Activated CD4-positive, alpha-beta T cell treated with anti-CD3 and anti-CD28 coated beads for 4 hours (primary cell): ENCODE measurements around the gene TBC1D2.

Experiments used
- DNase-seq, 2 donors: peaks; one replicate each; pipeline ENCODE4 v3.0.0-alpha.2; 2020

TBC1D2 gene

DNA sequence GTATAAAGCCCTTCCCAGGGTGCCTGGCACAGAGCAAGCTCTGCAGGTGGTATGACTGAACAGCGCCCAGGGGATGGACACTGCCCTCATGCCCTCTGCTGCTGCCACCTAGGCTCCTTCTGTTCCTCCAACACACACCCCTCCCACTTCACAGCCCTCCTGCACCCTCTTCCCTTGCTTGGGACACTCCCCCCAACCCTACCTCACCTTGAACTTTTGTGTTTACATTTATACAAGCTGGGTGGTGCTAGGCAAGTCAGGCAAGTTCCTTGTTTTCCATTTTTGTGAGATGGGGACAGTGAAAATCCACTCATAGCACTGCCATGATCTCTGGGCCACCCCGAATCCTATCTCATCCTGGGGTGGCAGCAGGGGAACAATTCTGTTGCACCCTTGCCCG lies 44.2 kb downstream of the TBC1D2 start:
- no peak for DNase-seq

DNA sequence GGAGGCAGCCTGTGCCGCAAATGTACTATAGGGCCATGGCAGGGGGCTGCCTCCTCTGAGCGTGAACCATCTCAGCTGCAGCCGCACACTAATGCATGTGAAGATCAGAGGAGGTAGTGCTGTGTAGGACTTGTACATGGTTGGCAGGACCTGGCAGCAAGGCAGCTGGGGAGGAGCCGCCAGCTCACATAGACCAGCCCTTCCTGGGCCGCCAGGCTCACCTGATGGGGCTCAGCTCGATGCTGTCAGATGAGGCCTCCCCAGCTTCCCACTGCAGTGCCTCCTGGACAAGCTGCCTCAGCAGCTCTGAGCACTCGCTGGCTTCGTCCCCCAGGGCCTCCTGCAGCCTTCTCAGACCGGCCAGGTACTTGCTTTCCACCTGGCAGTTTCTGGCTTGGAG lies 45.0 kb downstream of the TBC1D2 start:
- DNase-seq = no peak

DNA sequence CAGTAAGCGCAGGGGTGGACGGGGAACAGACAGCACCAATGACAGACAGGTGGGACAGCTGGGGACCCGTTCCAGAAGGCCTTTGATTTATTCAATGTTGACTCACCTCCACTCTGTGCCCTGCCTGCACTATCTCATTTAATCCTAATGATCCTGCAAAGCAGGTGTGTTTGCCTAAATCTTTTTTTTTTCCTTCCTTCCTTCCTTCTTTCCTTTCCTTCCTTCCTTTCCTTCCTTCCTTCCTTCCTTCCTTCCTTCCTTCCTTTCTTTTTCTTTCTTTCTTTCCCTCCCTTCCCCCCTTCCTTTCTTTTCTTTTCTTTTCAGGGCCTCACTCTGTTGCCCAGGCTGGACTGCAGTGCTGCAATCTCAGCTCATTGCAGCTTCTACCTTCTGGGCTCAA lies 45.9 kb downstream of the TBC1D2 start:
- DNase-seq = no peak

DNA sequence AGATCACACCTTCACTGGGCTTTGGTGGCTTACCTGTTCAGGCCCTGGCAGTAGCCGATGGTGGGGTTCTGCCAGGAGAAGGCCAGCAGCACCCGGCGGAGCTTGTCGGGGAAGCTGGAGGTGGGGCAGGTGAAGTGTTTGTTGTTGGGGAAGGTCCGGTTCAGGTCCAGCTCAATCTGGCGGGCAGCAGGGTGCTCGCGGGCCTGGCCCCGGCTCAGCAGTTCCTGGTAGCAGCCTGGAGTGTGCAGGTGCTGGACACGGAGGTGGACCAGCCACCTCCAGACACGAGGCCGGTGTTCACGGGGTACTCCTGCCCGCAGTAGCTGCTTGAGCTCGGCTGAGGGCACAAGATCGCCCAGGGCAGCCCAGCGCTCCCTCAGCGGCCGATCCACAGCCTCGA lies 46.8 kb downstream of the TBC1D2 start:
- DNase-seq = no peak

DNA sequence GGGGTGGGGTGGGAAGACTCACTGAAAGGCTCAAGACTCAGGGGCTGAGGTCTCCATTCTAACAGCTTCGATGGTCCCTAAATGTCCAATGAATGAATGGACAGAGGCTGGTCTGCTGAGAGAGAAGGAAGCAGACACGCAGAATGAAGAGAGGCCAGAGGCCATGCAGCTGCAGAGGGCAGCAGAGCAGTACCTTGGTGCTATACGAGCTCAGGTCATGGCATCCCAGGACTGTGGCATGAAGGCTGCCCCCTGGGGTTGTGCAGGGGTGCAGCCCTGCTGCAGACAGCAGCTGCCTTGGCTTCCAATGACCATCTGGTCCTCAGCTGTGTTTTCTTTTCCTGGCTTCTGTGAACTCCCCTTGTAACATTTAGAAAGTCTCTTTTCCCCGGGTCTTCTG lies 47.8 kb downstream of the TBC1D2 start:
- DNase-seq = no peak

DNA sequence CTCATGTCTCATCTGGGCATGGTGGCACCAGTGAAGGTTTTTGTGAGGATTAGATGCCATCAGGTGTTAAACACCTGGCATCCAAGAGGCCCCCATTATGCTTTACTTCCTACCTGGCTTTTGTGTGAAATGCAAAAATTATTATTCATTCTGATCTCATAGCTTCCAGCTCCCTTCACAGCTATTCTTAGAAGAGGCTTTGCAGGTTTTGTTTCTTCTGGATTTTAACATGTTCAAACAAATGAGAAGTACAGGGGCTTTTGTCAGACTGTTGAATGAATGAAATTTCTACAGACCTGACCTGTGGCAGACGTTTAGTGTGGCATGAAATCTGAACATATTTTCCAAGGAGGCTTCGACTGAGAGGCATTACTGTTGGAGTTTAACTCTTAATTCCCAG lies 48.7 kb downstream of the TBC1D2 start:
- DNase-seq = no peak

DNA sequence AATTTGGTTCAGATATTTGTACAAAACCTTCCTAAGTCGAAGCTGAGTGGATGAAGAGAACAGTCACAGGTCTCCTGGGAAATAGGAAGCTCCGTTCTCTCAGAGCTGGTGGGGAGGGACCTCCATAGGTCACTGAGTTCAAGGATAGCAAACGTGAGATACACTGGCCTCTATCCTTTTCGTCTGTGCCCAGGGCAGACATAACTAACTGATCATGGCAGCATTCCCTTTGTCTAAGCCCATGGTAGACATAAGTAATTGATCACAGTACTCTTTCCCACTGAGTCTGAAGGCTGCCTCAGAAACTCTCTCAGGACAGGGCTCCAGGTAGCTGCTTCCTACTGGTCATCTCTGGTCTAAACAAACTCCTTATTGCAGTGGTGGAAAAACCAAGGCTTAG lies 50.8 kb downstream of the TBC1D2 start:
- no peak for DNase-seq

DNA sequence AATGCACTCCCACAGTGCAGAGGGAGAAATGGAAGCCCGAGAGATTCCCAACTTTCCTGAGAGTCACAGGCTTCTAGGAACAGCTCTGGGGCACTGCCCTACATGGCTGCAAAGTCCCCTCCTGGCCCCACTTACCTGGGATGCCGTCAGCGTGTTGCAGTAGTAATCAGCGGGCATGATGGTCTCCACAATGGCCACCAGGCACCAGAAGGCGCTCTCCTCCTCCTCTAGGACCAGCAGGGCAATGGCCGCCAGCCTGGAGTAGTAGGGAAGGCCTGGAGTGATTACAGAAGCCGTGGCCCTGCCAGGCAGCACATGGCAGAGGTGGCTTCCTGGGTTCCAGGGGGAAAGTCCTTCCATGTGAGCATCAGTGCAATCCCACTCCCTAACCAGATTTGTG lies 52.3 kb downstream of the TBC1D2 start:
- DNase-seq = no peak

DNA sequence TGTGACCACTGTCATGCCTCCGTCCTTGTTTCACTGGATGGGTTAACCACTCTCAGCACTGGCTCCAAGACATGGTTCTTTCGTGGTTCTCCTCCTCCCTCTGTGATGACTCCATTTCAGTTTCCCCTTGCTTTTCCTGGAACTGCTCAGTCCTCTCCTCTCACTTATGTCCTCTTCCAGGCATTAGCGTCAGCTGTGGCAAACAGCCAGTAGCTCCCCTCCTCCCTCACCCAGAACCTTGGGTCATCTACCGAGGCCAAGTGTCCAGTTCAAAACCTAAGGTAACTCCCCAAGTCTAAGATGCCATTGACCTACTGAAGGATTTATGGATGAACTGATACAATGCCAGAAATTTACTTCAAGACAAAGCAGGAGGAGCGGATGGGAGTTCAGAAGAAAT lies 53.2 kb downstream of the TBC1D2 start:
- DNase-seq = no peak

DNA sequence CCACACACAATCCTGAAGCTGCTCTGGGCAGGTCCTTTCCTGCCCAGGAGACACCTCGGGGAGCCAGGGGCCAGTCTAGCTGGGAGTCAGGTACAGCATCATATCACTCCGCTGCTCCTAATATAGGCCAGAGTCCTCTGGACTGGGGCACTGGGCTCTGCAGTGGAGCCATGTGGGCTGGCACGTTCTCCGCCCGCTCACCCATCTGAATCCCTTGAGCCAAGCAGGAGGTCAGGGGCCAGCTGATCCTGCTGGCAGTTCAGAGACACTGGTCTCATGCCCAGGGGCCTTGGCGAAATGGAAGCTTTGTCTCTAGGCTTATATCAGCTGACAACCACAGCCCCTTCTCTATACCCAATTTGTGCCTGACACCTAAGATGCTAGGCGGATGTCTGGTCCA lies 53.7 kb downstream of the TBC1D2 start:
- no peak for DNase-seq

DNA sequence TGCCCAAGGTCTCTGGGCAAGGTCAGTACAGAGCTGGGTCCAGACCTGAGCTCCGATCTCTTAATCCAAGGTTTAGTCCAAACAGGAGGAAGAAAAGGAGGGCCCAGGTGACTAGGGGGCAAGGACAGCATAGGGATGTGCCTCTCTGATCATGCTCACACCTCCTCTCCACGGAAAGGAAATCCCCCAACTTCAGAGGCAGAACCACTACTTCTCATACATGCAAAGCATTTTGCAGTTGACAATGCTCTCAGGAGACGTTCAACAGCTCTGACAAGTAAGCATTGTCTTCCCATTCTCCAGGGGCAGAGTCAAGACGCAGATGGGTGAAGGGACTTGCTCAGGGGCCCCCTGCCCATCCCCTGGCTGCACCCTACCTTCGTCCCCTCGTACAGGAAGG lies 54.3 kb downstream of the TBC1D2 start:
- no peak for DNase-seq

DNA sequence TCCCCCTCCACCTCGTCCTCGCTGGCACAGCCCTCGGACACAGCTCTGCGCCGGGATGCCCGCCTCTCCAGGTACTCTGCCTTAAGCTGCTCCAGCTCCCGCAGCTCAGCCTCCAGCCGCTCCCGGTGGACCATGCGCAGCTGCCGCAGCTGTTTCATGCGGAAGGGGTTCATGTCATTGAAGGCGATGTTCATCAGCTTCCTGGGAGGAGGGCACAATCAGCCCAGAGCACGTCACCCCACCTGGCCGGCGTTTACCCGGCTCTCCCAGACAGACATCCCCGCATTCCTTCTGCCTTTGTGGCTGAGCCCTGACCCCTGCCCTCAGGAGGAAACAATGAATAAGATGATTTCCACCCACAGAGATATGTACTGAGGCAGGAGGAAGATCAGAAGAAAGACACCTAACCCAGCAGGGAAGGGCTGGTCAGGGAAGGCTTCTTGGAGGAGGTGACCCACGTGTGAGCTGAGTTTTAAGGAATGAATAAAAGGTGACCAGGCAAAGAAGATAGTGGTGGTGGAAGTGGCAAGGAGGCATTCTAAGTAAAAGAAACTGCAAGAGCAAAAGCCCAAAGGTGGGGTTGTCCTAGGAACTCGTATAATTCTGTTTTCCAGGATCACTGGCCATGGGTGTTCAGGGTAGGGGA lies 55.9 kb downstream of the TBC1D2 start:
- no peak for DNase-seq

DNA sequence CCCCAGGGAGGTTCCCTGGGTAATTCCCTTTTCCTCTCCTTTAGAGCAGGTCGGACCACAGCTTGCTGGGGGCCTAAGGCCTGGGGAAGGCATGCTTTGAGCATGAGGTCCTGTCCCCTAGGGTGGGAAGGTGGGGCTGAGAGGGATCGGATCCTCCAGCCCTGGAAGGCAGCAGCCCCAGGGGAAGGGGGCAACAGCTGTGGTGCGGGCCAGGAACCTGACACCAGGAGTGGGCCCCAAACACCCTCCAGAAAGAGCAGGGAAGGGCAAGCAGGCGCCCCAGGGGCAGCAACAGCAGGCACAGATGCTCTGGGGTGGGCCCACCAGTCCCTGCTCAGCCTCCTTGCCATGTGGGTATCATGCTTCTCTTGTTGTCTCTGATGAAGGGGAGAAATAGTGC lies 59.8 kb downstream of the TBC1D2 start:
- DNase-seq = no peak

DNA sequence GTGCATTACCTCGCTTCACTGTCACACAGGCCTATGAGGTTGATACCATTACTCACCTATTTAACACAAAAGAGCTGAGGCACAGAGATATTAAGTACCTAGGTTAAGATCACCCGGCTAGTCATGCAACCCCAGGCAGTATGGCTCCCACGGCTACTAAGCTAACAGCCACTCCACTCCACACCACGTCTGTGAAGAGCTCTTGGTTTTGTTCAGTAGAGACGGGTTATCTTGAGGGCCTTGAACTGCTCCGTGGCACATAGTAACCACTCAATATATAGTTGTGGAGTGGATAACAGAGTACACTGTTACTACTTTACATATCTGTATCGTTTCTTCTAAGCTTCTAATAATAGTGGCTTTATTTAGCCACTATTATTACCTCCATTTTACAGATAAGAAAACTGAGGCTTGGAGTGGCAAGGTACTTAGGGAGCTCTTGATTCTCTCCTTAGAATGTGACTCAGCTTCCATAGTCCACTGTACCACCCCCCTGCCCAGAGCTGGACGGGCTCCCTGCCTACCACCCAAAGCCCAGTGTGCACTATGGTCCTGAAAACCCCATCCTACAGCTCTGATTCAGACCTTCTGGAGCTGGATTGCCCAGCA lies 62.0 kb downstream of the TBC1D2 start:
- no peak for DNase-seq

DNA sequence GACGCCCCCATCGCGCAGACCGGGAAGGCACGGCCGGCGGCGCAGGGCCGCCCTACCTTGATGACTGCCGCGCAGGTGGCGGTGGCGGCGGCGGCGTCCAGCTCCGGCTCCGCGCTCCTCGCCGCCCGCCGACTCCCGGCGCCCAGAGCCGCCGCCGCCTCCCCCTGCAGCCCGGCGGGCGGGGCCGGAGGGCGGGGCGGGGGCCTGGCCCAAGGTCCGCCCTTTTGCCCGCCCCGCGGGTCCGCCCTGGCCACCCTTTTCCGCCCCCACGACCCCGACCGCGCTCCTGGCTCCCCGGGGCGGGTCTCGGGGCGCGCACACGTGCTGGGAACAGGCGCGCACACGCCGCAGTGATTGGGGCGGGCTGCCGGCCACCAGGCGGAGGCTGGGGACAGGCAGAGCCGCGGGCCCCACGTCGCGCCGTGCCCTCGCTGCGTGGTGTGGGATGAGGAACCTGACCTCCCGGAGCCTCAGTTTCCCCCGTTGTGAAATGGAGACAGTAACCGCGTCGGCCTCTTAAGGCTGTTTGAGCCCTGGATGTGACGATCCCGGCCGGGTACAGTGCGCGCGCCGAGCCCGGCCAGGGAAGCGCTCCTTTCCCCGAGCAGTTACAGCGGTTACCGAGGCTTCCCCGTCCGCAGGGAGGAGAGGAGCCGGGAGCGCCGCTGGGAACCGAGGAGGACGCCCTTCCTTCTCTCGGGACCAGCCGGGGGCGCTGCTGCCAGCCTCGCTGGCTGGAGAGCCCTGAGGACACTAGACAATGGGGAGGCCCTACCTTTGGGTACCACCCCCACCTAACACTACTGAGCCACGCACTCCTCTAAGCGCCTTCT lies 62.7 kb downstream of the TBC1D2 start, which contains the start of gene CORO2A:
Gene CORO2A (minus strand): TSS at position 135 of the 833 bp plus-strand sequence. CDS start 34,977 bp downstream, outside the sequence.
- DNase-seq = peak; percentile 60 to 72

DNA sequence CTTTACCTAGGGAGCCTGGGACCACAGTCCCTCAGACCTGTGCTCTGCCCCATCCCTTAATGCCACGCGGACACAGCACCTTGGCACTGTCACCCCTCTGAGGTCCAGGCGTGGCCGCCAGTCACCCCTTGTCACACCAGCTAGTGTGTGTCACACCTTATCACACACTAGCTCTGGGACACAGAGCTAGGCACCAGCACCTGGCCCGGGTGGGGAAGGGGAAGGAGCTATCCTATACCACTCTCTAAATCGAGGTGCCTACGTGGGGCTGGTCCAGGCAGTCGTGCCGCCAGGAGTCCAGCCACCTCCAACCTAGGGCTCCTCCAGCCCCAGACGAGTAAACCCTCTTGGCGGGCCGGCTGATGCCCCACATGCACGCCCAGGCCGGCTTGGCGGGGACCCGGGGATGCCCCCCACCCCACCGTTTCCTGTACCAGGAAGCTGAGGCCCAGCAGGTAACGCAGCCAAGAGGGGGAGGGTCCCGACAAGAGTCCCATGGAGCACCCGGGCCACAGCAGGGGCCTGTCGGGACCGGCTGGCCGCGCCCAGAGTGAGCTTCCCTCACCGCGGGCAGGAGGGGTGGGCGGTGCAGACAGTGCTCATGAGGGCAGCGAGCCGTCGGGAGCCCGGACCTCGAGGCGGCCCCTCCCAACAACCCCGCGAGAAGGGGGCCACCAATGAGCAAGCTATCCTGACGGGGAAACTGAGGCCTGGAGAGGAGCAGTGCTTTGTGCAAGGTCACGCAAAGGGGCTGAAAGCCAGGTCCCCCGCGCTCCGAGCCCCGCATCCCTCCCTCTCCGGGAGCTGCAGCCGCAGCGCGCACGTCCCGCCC lies 63.6 kb downstream of the TBC1D2 start:
- DNase-seq = peak; percentile 11 to 13

DNA sequence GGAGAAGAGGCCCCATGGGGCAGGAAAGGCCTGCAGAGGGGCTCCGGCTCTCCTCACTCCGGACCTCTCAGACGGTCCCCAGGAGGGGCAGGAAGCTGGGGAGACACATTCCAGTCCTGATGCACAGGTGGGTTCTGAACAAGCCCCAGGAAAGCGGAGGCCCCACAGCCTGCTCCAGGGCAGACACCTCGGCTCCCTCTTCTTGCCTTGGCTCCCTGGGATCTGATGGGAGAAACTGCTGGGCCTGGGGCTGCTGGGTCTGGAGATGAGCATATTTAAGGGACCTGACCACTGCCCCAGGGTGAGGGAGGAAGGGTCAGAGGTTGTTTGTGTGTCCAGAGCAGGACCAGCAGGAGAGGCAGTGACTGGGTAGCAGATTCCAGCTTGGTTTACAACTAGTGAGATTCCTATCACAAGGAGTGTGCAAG lies 64.3 kb downstream of the TBC1D2 start:
- no peak for DNase-seq

DNA sequence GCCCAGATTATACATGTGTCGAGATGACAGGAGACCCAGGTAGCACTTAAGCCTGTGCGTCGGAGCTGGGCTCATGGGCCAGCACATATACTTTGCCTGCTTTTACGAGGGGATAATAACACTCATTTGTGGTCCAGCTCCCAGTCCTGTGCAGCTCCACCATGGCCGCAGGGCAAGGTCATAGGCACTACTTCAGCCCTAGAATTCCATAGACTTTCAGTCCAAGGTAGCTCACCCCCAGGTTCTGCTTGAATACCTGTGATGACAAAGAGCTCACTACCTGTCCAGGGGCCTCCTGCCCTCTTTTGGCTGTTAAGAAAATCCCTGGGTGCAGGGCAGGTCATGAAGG lies 64.7 kb downstream of the TBC1D2 start:
- no peak for DNase-seq

DNA sequence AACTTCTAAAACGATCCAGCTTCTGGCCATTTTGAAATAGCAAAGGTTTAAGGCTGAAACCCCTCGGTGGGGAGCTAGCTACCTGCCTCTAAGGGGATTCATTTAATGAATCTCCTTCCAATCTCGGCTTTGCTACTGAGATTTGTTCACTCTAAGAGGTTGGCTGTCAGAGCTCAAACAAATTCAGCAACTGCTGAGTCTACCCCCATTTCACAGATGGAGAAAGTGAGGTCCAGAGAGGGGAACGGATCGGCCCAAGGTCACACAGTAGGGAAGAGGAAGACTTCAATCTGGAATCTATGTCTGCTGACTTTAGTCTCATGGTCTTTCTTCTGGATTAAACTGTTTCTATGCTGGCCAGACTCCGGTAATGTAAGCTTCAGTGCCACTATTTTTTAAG lies 66.0 kb downstream of the TBC1D2 start:
- DNase-seq = no peak

DNA sequence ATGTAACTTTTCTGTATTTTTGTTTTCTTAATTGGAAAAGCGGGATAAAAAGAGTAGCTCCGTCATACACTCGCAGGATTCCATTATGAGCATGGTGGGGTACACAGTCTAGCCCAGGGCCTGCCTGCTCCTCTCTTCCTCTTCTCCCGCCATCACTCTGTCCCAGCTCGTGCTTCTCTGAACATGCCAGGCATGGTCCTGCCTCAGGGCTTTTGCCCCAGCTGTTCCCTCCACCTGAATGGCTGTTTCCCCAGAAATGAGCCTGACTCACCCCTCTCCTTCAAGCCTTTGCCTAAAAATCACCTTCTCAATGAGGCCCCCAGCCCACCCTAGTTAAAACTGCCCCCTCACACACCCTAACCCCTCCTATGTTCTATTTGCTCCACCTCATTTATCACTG lies 67.5 kb downstream of the TBC1D2 start:
- DNase-seq = no peak

DNA sequence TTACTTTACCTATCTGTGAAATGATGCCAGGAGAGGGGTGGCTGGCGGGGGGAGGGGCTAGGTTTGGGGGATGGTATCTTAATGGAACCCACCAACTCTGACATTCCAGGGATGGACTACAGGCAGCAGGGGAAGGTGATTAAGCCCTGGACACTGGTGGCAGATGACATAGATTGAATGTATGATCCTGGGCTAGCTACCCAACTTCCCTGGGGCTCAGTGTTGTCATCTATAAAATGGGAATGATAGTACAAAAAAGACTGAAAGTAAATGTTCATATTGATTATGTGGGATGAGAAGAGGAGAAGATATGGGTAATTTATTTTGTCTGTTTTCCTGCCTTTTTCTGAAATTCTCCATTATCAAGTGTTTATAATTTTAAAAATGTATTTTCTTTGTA lies 69.2 kb downstream of the TBC1D2 start:
- no peak for DNase-seq

DNA sequence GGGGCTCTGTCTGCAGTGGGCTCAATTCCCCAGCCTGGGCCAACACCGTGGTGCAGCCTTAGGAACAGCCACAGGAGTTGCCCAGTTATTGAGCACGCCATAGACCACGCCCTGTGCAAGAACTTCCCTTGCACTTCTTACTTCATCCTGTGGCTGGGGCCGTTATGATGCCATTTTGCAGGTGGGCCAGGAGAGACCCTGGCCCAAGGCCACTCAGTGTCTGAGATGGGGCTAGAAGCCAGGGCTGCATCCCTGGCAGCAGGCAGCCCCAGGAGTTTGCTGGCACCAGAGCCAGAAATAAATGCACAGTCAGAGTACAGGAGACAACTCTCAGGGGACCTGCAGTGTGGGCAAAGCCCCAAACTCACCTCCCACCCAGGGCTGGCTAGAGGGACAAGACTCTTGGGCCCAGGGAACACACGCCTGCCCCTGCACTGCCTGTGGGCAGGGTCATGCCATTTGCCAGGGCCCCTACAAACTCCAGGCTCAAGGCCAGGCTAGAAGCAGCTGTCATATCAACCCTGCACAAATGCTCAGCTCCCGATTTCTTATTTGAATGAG lies 69.8 kb downstream of the TBC1D2 start:
- no peak for DNase-seq

DNA sequence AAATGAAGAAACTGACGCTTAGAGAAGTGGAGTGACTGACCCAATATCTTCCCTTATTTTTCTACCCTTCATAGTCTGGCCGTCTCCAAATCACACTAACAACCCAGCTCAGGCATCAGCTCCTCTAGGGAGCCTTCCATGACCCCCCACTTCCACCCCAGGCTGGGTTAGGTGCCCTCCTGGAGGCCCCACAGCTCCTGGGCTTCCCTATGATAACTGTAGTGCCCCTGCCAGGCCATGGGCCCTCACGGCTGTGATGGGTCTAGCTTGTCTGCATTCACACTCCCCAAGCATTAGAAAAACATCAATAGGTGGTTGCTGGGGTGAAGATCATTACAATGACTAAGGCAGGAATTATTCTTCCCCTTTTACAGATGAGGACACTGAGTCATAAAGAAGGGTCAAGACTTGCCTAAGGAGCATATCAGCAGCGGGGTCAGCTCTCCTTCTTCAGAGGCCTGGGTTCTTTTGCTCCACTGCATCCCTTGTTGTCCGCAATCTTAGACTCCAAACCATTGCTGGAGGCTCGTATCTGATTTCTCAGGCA lies 70.4 kb downstream of the TBC1D2 start:
- no peak for DNase-seq
